Measurements from ENCODE around the gene TNXB.
"Not testable (repeated sequence)": the region's sequence is repeated elsewhere in the genome, so short reads cannot be mapped to it uniquely, and the experiment has no call there.

The TNXB gene

DNA sequence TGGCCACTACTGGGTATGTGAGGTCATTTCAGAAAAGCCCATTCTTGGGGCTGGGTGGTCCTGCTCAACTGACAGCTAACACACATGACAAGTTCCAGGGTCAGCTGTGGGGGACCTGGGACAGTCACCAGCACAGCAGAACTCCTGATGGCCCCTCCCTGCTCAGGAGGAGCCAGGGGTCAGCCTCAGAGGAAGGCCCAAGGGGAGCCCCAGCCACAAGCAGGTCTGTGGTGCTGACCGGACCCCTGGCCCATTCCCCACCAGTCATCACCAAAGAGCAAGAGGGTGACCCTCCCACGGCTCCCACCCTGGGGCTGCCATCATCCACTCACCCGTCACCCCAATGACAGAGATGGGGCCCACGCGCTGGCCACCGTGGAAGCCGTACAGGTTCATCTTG lies 52.9 kb downstream of the TNXB start:
- no peak for DNase-seq

DNA sequence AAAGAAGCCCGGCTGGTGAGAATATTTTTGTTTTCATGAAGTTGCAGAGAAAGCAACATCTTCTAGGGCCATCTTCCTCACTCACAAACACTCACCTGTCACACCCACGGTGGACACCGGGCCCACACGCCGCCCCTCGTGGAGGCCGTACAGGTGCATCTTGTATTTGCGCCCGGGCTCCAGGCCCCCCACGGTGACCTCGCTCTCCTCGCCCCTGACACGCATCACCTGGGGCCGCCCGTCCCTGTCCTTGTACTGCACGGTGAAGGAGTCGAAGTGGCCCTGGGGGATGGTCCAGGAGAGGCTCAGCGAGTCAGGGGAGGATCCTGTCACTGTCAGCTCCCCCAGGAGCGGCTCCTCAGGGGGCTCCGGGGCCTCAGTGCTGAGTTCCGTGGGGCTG lies 53.4 kb downstream of the TNXB start:
- DNase-seq: not testable (repeated sequence)

DNA sequence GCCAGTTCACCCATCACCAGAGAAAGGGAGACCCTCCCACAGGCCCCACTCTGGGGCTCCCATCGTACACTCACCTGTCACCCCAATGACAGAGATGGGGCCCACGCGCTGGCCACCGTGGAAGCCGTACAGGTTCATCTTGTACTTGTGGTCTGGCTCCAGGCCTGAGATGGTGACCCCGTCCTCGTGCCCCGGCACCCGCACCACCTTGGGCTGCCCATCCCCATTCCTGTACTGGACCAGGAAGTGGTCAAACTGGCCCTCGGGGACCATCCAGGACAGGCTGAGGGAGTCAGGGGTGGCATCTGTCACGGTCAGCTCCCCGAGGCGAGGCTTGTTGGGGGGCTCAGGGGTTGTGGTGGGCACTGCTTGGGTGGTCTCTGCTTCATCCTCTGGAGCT lies 55.8 kb downstream of the TNXB start:
- DNase-seq: not testable (repeated sequence)

DNA sequence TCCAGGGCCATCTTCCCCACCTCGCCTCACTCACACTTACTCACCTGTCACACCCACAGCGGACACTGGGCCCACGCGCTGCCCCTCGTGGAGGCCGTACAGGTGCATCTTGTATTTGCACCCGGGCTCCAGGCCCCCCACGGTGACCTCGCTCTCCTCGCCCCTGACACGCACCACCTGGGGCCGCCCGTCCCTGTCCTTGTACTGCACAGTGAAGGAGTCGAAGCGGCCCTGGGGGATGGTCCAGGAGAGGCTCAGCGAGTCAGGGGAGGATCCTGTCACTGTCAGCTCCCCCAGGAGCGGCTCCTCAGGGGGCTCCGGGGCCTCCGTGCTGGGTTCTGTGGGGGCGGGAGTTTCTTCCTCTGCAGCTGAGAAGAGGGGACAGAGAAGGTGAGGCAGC lies 56.5 kb downstream of the TNXB start:
- not testable (repeated sequence) for DNase-seq

DNA sequence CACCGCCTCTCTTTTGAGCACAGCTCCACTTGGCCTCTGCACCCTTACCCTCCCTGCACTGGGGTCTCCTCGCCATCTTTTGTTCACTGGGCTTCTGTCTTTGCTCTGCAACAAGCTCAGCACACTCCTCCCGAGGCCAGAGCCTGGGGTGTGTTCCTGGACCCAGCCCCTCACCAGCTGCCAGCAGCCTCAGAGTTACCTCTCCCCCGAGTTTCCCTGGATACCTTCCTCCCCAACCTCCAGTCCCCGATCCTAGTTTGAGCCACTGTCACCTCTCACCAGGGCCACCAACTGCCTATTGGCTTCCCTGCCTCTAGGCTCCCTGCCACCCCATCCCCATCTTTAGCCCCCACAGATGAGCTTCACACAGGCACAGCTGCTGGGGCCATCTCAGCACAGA lies 58.6 kb downstream of the TNXB start:
- no peak for DNase-seq

DNA sequence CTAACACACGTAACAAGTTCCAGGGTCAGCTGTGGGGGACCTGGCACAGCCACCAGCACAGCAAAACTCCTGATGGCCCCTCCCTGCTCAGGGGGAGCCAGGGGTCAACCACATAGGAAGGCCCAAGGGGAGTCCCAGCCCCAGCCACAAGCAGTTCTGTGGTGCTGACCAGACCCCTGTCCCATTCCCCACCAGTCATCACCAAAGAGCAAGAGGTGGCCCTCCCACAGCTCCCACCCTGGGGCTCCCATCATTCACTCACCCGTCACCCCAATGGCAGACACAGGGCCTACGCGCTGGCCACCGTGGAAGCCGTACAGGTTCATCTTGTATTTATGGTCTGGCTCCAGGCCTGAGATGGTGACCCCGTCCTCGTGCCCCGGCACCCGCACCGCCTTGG lies 59.4 kb downstream of the TNXB start:
- not testable (repeated sequence) for DNase-seq

DNA sequence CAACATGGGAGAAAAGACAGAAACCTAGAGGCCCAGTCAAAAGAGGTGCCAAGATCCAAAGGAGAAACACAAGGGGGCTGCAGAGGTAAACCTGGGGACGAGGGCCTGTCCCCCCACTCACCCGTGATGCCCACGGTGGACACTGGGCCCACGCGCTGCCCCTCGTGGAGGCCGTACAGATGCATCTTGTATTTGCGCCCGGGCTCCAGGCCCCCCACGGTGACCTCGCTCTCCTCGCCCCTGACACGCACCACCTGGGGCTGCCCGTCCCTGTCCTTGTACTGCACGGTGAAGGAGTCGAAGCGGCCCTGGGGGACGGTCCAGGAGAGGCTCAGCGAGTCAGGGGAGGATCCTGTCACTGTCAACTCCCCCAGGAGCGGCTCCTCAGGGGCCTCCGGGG lies 60.0 kb downstream of the TNXB start:
- not testable (repeated sequence) for DNase-seq

DNA sequence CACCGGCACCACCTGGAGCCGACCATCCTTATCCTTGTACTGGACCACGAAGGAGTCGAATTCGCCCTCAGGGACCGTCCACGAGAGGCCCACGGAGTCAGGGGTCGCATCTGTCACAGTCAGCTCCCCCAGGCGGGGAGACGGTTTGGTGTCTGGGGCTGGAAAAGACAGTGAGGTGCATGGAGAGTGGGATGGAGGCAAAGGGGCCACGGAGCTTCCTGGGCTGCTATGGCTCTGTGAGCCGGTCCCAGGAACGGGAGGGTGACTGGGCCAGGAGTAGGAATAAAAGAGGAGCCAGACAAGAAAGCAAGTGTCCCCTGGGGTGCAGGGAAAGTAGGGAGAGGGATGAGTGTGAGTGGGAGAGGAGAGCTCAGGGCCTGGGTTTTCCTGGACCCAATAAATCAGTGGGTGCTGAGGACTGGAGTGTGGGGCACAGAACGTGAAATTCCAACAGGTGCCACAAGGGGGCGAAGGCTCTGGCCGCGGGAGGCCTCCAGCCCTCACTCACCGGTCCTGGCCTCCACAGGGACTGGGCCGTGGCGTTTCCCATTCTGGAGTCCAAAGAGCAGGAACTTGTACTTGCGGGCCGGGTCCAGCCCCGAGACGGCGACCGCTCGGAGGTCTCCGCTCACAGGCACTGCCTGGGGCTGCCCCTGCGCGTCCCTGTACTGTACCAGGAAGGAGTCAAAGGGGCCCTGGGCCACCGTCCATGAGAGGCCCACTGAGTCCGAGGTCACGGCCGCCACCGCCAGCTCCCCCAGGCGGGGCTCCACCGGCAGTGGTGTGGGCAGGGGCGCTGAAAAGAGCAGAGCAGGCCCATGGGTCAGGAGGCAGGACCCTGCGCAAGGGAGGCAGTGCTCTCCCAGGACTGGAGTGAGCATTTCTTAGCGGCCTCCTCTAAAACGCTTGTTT lies 61.0 kb downstream of the TNXB start:
- DNase-seq: peak; percentile 9

DNA sequence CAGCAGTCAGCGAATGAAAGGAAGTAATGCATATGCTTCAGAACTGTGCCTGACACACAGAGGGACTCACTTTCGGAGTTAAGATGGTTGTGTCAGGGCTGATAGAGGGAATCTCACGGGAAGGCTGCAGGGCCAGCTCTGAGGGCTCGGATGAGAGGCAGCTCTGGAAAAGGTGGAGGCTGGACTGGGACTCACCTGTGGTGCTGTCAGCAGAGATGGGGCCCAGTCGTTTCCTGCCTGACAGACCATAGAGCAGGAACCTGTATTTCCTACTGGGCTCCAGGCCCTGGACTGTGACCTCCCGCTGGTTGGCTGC lies 61.6 kb downstream of the TNXB start:
- no peak for DNase-seq

DNA sequence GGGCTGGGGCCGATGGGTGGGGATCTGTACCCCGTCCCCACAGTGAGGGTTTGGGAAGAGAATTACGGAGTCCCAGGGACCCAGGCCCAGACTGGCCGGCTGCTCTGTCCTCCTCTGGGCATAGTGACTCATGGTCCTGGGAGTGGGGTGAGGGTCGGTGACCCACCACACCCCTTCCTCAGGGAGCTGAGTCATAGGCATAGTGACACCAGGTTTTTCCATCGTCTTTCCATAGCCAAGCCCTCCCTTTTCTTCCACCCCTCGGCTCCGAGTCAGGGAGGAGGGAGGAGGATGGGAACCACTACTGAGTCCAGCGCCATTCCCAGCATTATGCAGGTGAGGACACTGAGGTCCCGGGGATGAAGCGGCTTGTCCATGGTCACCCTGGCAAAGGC lies 62.1 kb downstream of the TNXB start:
- DNase-seq: no peak

DNA sequence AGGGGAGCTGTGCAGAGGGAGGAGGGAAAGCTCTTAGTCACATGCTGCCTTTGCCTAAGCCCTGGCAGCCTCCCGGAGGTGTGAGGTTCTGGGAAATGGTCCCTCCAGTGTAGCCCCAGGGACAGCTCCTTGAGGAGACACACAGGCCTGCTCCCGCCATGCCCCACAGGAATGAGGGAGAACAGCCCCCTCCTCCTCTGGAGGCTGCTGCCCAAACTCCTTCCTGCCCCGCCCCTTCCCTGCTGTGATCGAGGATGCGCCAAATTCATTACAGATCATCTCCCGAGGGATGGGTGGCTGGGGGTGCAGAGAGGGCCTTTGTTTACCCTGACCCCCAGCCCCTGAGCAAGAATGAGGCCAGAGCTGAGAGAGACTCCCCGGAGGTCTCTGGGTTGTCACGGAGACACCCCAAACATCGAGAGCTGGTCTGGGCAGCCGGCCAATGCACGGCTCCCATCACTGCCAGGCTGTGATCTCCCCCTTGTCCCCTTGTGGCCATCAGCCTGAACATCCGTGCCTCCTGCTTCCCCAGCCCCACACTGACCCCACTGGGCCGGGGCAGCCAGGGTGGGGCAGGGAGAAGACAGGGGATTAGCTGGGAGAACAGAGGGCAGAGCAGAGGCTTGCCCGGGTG lies 62.6 kb downstream of the TNXB start:
- DNase-seq: peak; percentile 3

DNA sequence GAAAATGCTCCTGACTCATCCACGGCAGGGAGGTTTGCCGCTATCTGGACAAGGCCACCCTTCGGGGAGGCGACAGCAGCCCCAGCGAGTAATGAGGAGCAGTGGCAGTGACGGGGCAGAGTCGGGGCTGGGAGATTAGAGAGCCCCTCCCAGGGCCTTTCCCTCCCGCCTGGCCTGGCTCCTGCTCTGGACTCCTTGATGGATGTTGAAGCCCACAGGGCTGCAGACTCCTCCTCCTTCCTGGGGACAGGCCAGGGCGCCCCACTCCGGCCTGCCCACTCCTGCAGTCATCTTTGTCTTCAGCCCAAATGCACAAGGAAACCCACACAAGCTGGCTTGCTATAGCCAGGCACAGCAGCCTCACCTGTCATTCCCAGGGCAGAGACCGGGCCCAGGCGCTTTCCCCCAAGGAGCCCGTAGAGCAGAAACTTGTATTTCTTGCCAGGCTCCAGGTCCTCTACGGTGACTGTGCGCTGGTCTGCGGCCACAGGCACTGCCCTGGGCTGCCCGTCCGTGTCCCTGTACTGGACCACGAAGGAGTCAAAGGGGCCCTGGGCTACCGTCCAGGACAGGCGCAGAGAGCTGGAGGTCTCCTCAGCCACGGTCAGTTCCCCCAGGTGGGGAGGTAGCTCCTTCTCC lies 63.2 kb downstream of the TNXB start:
- DNase-seq: no peak

DNA sequence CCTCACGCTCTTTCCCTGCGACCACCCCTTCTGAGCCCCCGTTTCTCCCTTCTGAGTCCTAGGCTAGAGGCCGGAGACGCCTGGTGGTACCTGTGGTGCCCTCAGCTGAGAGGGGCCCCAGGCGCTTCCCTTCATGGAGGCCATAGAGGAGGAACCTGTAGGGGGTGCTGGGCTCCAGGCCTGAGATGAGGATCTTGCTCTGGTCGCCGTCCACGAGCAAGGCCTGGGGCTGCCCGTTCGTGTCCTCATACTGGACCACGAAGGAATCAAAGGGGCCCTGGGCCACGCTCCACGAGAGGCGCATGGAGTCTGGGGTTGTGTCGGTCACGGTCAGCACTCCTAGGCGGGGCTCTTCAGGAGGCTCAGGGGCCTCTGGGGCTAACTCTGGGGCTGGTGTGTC lies 64.2 kb downstream of the TNXB start:
- DNase-seq: not testable (repeated sequence)

DNA sequence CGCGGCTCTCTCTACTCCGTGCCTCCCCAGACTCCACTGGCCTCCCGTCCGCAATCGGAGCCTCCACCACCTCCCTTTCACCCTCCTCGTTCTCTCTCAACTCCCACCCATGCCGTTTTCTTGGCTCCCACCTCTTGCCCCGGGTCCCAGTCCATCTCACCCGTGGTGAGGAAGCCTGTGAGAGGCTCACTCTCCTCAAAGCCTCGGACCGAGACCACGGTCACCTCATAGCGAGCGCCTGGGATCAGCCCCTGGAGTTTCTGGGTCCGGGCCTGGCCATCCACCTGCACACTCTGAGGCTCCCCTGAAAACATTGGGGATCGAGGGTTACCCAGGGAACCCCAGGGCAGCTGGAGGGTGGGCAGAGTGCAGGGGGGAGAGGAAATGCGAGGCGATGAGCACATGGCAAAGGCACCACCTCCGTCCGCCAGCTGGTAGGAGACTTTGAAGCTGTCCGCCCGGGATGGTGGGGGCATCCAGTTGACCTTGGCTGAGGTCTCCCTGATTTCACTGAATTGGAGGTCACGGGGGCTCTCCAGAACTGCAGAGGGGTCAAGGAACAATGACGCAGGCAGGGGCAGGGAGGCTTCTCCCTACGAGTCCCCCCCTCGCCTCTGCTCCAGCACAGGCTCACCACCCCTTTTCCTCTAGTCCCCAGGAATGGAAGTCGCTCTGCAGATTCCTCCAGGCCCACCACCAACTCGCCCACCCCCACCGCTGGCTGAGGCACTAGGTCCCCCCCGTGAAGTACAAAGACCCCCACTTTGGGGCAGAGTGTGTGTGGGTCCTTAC lies 65.4 kb downstream of the TNXB start:
- DNase-seq: not testable (repeated sequence)

DNA sequence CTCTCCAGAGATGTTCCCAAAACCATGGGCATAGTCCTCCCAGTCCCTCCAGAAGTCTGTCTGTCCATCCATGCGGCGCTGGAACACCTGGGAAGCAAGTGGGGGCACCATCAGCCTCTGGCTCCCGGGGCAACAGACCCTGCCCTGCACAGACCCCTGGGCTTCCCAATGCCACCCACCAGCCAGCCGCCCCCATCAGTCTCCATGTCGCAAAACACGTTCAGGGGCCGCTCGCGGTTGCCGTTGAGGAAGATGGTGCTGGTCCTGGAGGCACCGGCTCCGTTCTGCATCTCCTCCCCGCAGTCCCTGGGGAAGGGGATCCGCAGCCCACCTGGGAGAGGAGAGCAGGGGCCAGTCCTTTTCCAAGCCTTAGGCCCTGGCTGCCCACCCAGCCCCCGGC lies 66.9 kb downstream of the TNXB start:
- DNase-seq: not testable (repeated sequence)

DNA sequence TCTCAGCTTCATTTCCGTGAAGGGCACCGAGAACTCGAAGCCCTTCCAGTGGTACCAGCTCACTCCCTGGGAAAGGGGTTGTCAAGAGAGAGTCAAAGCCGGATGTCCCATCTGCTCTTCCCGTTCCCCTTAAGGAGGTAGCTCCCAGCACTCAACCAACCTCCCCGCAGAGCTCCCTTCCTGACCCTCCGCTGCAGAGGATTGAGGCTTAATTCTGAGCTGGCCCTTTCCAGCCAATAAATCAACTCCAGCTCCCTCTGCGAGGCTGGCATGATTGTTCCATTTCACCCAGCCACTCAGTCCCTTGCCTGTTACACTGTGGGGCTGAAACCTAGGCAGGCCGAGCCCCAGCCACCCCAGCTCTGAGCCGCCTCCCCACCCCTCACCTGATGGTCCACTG lies 67.8 kb downstream of the TNXB start:
- DNase-seq: not testable (repeated sequence)

DNA sequence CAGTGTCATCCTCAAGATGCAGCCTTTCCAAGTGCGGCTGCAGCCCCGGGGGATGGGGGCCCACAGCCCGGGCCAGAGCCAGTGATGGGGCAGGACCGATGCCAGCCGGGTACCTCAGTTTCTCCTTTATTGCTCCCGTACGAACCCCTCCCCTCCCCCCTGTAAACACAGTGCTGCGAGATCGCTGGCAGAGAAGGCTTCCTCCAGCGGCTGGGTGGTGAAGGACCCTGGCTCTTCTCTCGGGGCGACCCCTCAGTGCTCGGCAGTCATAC lies 68.2 kb downstream of the TNXB start:
- DNase-seq: not testable (repeated sequence)

DNA sequence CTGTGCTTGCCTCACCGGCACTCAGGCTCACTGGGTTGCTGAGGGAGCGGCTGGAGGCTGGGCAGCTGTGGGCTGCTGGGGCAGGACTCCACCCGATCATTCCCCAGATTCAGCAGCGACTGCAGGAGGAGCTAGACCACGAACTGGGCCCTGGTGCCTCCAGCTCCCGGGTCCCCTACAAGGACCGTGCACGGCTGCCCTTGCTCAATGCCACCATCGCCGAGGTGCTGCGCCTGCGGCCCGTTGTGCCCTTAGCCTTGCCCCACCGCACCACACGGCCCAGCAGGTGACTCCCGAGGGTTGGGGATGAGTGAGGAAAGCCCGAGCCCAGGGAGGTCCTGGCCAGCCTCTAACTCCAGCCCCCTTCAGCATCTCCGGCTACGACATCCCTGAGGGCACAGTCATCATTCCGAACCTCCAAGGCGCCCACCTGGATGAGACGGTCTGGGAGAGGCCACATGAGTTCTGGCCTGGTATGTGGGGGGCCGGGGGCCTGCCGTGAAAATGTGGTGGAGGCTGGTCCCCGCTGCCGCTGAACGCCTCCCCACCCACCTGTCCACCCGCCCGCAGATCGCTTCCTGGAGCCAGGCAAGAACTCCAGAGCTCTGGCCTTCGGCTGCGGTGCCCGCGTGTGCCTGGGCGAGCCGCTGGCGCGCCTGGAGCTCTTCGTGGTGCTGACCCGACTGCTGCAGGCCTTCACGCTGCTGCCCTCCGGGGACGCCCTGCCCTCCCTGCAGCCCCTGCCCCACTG lies 68.7 kb downstream of the TNXB start:
- DNase-seq: not testable (repeated sequence)

DNA sequence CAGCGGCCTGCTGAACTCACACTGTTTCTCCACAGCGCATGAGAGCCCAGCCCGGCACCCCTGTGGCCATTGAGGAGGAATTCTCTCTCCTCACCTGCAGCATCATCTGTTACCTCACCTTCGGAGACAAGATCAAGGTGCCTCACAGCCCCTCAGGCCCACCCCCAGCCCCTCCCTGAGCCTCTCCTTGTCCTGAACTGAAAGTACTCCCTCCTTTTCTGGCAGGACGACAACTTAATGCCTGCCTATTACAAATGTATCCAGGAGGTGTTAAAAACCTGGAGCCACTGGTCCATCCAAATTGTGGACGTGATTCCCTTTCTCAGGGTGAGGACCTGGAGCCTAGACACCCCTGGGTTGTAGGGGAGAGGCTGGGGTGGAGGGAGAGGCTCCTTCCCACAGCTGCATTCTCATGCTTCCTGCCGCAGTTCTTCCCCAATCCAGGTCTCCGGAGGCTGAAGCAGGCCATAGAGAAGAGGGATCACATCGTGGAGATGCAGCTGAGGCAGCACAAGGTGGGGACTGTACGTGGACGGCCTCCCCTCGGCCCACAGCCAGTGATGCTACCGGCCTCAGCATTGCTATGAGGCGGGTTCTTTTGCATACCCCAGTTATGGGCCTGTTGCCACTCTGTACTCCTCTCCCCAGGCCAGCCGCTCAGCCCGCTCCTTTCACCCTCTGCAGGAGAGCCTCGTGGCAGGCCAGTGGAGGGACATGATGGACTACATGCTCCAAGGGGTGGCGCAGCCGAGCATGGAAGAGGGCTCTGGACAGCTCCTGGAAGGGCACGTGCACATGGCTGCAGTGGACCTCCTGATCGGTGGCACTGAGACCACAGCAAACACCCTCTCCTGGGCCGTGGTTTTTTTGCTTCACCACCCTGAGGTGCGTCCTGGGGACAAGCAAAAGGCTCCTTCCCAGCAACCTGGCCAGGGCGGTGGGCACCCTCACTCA lies 69.5 kb downstream of the TNXB start:
- not testable (repeated sequence) for DNase-seq

DNA sequence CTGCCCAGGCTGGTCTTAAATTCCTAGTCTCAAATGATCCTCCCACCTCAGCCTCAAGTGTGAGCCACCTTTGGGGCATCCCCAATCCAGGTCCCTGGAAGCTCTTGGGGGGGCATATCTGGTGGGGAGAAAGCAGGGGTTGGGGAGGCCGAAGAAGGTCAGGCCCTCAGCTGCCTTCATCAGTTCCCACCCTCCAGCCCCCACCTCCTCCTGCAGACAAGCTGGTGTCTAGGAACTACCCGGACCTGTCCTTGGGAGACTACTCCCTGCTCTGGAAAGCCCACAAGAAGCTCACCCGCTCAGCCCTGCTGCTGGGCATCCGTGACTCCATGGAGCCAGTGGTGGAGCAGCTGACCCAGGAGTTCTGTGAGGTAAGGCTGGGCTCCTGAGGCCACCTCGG lies 70.3 kb downstream of the TNXB start:
- DNase-seq: not testable (repeated sequence)
